ENCODE measurements around the gene TULP1. TPM values are rescaled to one million over a fixed set of nuclear protein-coding genes. Genes with fewer than 3 reads are reported as not detected.

Gene TULP1
- total RNA-seq, 4 donors from 2014 or later: not detected

DNA sequence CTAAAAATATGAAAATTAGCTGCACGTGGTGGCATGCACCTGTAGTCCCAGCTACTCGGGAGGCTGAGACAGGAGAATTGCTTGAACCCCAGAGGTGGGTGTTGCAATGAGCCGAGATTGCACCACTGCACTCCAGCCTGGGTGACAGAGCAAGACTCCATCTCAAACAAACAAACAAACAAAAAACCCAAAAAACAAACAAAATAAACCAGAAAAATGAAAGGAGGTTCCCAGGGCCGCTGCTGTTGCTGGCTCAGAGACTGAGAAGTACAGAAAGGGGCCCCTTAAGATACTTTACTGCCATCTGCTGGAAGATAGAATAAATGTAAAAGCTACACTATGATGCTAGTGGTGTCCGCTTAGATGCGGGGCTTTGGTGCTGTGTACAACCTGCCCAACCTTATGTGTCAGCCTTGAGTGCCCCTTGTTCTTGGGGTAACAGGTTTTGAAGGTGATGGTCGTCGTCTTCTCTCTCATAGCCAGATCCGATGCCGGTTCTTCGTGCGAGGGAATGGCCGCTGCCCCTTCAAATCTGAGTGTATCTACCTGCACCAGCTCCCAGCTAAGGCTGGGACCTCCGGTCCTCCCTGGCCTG is 63.3 kb downstream of the TULP1 start:
- peak; percentile 19 to 35 for DNase-seq
- Histone ChIP-seq H3K36me3 (no peaks in the 10 kb centered on the region), H3K27me3 (no peaks in the 10 kb centered on the region), H3K4me1 (peaks cover 11 to 18% of the 10 kb centered on the region in 2 donors), H3K9me3 (no peaks in the 10 kb centered on the region), H3K27ac (no peak overlapping the region), H3K4me3 (replicated peaks in 1 of 3) (no peak overlapping the region)
- 31 to 38% methylated on average over 12 to 14 of the region's 14 CpGs for WGBS, 2 donors
- TF ChIP-seq, protein P1, sequence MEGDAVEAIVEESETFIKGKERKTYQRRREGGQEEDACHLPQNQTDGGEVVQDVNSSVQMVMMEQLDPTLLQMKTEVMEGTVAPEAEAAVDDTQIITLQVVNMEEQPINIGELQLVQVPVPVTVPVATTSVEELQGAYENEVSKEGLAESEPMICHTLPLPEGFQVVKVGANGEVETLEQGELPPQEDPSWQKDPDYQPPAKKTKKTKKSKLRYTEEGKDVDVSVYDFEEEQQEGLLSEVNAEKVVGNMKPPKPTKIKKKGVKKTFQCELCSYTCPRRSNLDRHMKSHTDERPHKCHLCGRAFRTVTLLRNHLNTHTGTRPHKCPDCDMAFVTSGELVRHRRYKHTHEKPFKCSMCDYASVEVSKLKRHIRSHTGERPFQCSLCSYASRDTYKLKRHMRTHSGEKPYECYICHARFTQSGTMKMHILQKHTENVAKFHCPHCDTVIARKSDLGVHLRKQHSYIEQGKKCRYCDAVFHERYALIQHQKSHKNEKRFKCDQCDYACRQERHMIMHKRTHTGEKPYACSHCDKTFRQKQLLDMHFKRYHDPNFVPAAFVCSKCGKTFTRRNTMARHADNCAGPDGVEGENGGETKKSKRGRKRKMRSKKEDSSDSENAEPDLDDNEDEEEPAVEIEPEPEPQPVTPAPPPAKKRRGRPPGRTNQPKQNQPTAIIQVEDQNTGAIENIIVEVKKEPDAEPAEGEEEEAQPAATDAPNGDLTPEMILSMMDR (IDR thresholded peaks at IDR 0.05): peak; percentile 45 to 88 (median 72)
- no peak for TF ChIP-seq POLR2A (IDR thresholded peaks at IDR 0.05)
- intact Hi-C loops (cut with DNase I): loop anchor here (5.0 kb wide), 1 partner anchor 152 kb away; the partner anchor contains the start of gene DEF6

GRCh38 chr6:35448191-35448590 is 64.5 kb downstream of the TULP1 start:
- Histone ChIP-seq H3K36me3 (no peaks in the 10 kb centered on the region), H3K4me1 (peaks cover 9 to 13% of the 10 kb centered on the region in 2 donors), H3K27me3 (no peaks in the 10 kb centered on the region), H3K9me3 (no peaks in the 10 kb centered on the region), H3K27ac (no peak overlapping the region), H3K4me3 (replicated peaks in 1 of 3) (no peak overlapping the region)
- DNase-seq: no peak
- intact Hi-C loops (cut with DNase I): loop anchor here (5.0 kb wide), 1 partner anchor 151 kb away; the partner anchor contains the start of gene DEF6
- no peak for TF ChIP-seq POLR2A (IDR thresholded peaks at IDR 0.05)
- TF ChIP-seq, protein P1 (IDR thresholded peaks at IDR 0.05): no peak
- 78% methylated on average over 7 of the region's 7 CpGs for WGBS, 2 donors

Small RNAs within 50 kb of the gene (microRNA-seq; reads per million reads assigned to microRNA genes)
- 1.1 reads per million for gene MIR7111

Small RNAs within 50 kb of the gene (small RNA-seq; reads per million reads assigned to genes)
- not detected for gene MIR7111

Other genes with a start within 250 kb of the TULP1 start
- 1 to 10 TPM; 5.2 to 9.3 (median 6.0) TPM for gene DEF6, start 215.1 kb downstream of the TULP1 start, total RNA-seq
- 10 to 100 TPM; 17.3 to 40.3 (median 35.9) TPM for gene PPARD, start 170.3 kb downstream of the TULP1 start, total RNA-seq
- 1 to 10 TPM; 4.1 to 6.6 (median 6.2) TPM for gene FANCE, start 60.6 kb downstream of the TULP1 start, total RNA-seq
- 1,000 to 10,000 TPM; 1,123 to 2,881 (median 1,235) TPM for gene RPL10A, start 44.5 kb downstream of the TULP1 start, total RNA-seq
- 10 to 100 TPM in 3 of 4 donors, 1 to 10 TPM in 1; 9.9 to 17.0 (median 11.2) TPM for gene TEAD3, start 15.8 kb downstream of the TULP1 start, total RNA-seq
- gene FKBP5, start 176.0 kb upstream of the TULP1 start, total RNA-seq: 100 to 1,000 TPM; 239 to 600 (median 253) TPM
- gene ARMC12, start 224.1 kb upstream of the TULP1 start, total RNA-seq: 1 to 10 TPM in 3 of 4 donors, under 1 TPM in 1; 0.40 to 2.4 (median 1.4) TPM